CD4-positive, alpha-beta memory T cell (primary cell): Measurements from ENCODE around the gene ELP4. TPM values are rescaled to one million over a fixed set of nuclear protein-coding genes. Genes with fewer than 3 reads are reported as not detected.

Experiments used
- CTCF ChIA-PET: fragments of 350-600 bp; sonication (Branson Sonifier 250); formaldehyde crosslinking; loops from one replicate; lab custom pipeline; 2021; ENCODE audit warnings: inconsistent platforms; ENCODE audit not compliant: partially characterized antibody; lab: Charles Lee
- POLR2A ChIA-PET: fragments of 350-600 bp; sonication (Branson Sonifier 250); formaldehyde crosslinking; loops from one replicate; lab custom pipeline; 2021; ENCODE audit not compliant: partially characterized antibody; lab: Charles Lee
- DNase-seq, 5 donors: peaks; one replicate each; pipeline versions ENCODE4 v3.0.0 to v3.0.0-alpha.2; 2020 to 2022; ENCODE audit warnings: mixed read lengths in 1 of 5
- H3K27ac ChIP-seq: one replicate; pipeline ENCODE4 v1.7.0; 2013; ENCODE audit warnings: low read depth, low read length
- H3K27me3 ChIP-seq: 2 replicates; pipeline ENCODE4 v1.7.0; 2013; ENCODE audit warnings: mild to moderate bottlenecking, low read length, moderate library complexity; ENCODE audit not compliant: insufficient read depth
- H3K36me3 ChIP-seq: 2 replicates; pipeline ENCODE4 v1.7.0; 2013; ENCODE audit warnings: mild to moderate bottlenecking, low read length, moderate library complexity; ENCODE audit not compliant: insufficient read depth
- H3K4me1 ChIP-seq: 2 replicates; pipeline ENCODE4 v1.7.0; 2013; ENCODE audit warnings: mild to moderate bottlenecking, low read length, moderate library complexity; ENCODE audit not compliant: insufficient read depth
- H3K4me3 ChIP-seq, 2 donors: one replicate each; pipeline ENCODE4 v1.7.0; 2013; ENCODE audit warnings: low read length in 2 of 2, mild to moderate bottlenecking in 1 of 2
- H3K9me3 ChIP-seq, 2 donors: one replicate each; pipeline ENCODE4 v1.7.0; 2013; ENCODE audit warnings: low read length in 2 of 2, control low read depth in 1 of 2; ENCODE audit not compliant: control insufficient read depth in 1 of 2
- H3K27ac Mint-ChIP-seq, 7 donors: one replicate each; pipeline ENCODE4 v1.8.0; 2020 to 2021; ENCODE audit warnings: mixed read lengths in 7 of 7, mild to moderate bottlenecking in 6 of 7, inconsistent platforms in 3 of 7, moderate library complexity in 3 of 7
- H3K27me3 Mint-ChIP-seq, 2 donors: one replicate each; pipeline ENCODE4 v1.8.0; 2020 to 2021; ENCODE audit warnings: mixed read lengths in 2 of 2
- H3K36me3 Mint-ChIP-seq, 2 donors: one replicate each; pipeline ENCODE4 v1.8.0; 2020 to 2021; ENCODE audit warnings: mixed read lengths in 2 of 2, inconsistent platforms in 1 of 2, mild to moderate bottlenecking in 1 of 2
- H3K4me1 Mint-ChIP-seq, 4 donors: one replicate each; pipeline ENCODE4 v1.8.0; 2020 to 2021; ENCODE audit warnings: mixed read lengths in 4 of 4, mild to moderate bottlenecking in 1 of 4
- H3K4me3 Mint-ChIP-seq, 8 donors: one replicate each; pipeline ENCODE4 v1.8.0; 2020 to 2021; ENCODE audit warnings: mixed read lengths in 8 of 8, mild to moderate bottlenecking in 7 of 8, moderate library complexity in 6 of 8, inconsistent platforms in 3 of 8
- H3K9me3 Mint-ChIP-seq, 8 donors: one replicate each; pipeline ENCODE4 v1.8.0; 2020 to 2021; ENCODE audit warnings: mixed read lengths in 8 of 8, mild to moderate bottlenecking in 5 of 8, inconsistent platforms in 3 of 8, moderate library complexity in 1 of 8
- intact Hi-C: fragments of 100-400 bp; cut with micrococcal nuclease; formaldehyde crosslinking; loops from one replicate; pipeline ENCODE4 v1.15.1; 2023
- polyA plus RNA-seq, 2 donors: library from polyadenylated mRNA; unstranded; fragments of 300-500 nt; fragmentation: Illumina TruSeq; gene quantifications; one replicate each; pipeline ENCODE4 v1.2.3, GENCODE V29; 2021
- total RNA-seq, 2 experiments: library from RNA; stranded (reverse); gene quantifications; one replicate each; pipeline ENCODE4 v1.2.3, GENCODE V29; 2021

The ELP4 gene
- total and polyA plus RNA-seq, 4 experiments from 2014 or later = 18.1 to 29.0 (median 19.1) TPM

GRCh38 chr11:31767685-31768084 lies 258.1 kb downstream of the ELP4 start:
- Mint-ChIP-seq H3K9me3 (no peaks in the 10 kb centered on the region), H3K4me1 (no peaks in the 10 kb centered on the region), H3K4me3 (no peak overlapping the region), H3K36me3 (peaks cover 5 to 21% of the 10 kb centered on the region in 2 donors), H3K27ac (no peak overlapping the region), H3K27me3 (no peaks in the 10 kb centered on the region)
- ChIA-PET POLR2A (no interaction called here), CTCF (interaction anchor here (0.7 kb wide), 1 partner anchor 37 kb away, joined by 4 read pairs; no protein-coding TSS in a partner anchor)
- DNase-seq = no peak
- H3K4me1 ChIP-seq = no peaks in the 10 kb centered on the region
- H3K36me3 ChIP-seq = no peaks in the 10 kb centered on the region
- H3K4me3 ChIP-seq = no peak overlapping the region
- H3K9me3 ChIP-seq = no peaks in the 10 kb centered on the region
- intact Hi-C loops = no loop called here
- H3K27ac ChIP-seq = no peak overlapping the region
- H3K27me3 ChIP-seq = no peaks in the 10 kb centered on the region

DNA sequence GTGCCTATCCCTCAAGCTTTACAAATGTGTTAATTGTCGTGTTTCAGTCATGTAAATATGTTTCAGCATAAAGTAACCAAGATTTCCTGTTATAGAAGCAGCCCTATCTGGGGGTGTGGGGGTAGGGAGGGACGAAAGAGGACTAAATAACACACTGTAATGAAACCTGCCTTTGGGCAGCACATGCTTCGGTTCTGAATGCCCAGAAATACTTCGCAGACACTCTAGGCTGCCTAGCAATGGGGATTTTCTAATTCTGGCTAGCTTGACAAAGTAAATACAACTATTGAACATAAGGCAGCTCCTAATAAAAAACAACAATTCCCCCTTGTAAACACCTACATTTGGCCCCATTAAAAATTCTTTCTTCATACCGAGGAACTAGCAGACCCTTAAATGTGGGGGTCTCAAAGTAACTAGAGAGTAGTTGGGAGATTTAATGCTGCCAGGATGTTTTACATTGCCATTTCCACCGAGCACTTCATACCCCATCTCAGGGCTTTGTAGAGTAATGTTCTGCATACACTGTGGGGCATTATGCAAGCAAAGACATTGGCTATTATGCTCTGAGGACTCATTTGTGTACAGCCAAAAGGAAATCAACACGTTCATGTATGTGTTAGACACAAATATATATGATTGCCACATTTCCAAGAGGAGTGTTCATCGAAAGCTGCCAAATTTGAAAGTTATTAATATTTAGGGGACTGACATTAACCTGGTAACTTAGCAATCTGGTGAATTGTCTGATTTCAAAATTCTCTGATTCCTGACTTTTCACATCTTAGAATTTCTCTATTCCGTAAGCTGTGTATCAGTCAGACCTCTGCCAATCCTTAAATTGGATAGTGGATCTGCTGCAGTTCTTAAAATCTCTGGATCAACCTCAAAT lies 259.4 kb downstream of the ELP4 start:
- ChIA-PET CTCF (no interaction called here), POLR2A (no interaction called here)
- no peaks in the 10 kb centered on the region for H3K4me1 Mint-ChIP-seq
- no peaks in the 10 kb centered on the region for H3K9me3 Mint-ChIP-seq
- no peak for DNase-seq
- Histone ChIP-seq H3K9me3 (no peaks in the 10 kb centered on the region), H3K27me3 (no peaks in the 10 kb centered on the region), H3K4me3 (no peak overlapping the region), H3K36me3 (no peaks in the 10 kb centered on the region), H3K4me1 (no peaks in the 10 kb centered on the region), H3K27ac (no peak overlapping the region)
- H3K27ac Mint-ChIP-seq = no peak overlapping the region
- no peak overlapping the region for H3K4me3 Mint-ChIP-seq
- no peaks in the 10 kb centered on the region for H3K27me3 Mint-ChIP-seq
- intact Hi-C loops = no loop called here
- H3K36me3 Mint-ChIP-seq = peaks cover 5 to 29% of the 10 kb centered on the region in 2 donors

DNA sequence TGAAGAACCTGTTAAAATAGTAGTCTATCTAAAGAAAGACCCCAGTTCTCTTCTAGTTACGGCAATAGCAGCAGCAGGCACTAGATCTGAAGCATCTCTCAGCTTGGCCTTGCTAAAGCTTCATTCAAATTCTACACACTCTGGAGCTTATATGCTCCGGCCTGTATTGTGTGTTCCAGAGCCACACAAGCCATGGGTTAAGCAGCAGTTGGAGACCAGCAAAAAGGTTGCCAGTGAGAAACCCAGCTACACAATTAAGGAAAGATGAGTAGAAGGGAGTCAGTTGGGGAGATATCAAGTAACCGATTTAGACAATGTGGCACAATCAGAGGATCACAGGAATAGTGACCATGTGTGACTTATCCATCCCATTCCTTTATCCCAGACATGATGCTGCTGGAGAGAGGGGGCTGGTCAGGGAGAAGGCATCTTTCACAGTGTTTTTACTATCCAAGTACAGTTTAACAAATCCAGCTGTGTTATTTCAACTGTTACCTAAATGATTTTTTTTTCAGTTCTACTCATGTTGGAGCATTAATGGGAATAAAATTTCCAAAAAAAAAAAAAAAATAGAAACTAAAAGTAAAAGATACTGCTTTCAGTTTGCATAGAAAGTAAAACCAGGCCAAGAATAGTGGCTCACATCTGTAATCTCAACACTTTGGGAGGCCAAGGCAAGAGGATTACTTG lies 260.6 kb downstream of the ELP4 start:
- POLR2A ChIA-PET = no interaction called here
- intact Hi-C loops = no loop called here
- no peak overlapping the region for H3K4me3 Mint-ChIP-seq
- no peaks in the 10 kb centered on the region for H3K9me3 Mint-ChIP-seq
- Histone ChIP-seq H3K4me3 (no peak overlapping the region), H3K9me3 (no peaks in the 10 kb centered on the region), H3K36me3 (no peaks in the 10 kb centered on the region), H3K4me1 (no peaks in the 10 kb centered on the region), H3K27me3 (no peaks in the 10 kb centered on the region), H3K27ac (no peak overlapping the region)
- no peaks in the 10 kb centered on the region for H3K27me3 Mint-ChIP-seq
- peaks cover 5 to 34% of the 10 kb centered on the region in 2 donors for H3K36me3 Mint-ChIP-seq
- H3K4me1 Mint-ChIP-seq = no peaks in the 10 kb centered on the region
- H3K27ac Mint-ChIP-seq = no peak overlapping the region
- DNase-seq = no peak
- CTCF ChIA-PET = no interaction called here

DNA sequence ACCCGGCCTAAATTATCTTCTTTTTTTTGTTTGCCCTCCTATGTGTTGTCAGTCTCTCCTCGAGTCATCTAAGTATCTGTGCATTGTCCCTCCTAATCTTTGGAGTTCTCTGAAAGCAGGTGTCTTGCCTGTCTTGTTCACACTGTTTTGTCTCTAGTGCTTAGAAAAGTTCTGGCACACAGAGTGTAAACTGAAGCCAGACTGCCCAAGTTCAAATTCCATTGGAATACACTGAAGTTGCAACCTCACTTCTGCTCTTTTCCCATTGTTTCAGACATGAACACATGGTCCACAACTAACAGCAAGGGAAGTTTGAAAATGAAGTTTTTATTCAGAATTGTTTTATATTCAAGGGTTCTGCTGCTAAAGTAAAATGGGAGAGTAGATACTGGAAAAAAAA lies 262.8 kb downstream of the ELP4 start:
- Histone ChIP-seq H3K27me3 (no peaks in the 10 kb centered on the region), H3K36me3 (no peaks in the 10 kb centered on the region), H3K27ac (no peak overlapping the region), H3K9me3 (no peaks in the 10 kb centered on the region), H3K4me3 (no peak overlapping the region), H3K4me1 (no peaks in the 10 kb centered on the region)
- ChIA-PET POLR2A (no interaction called here), CTCF (no interaction called here)
- no peak overlapping the region for H3K27ac Mint-ChIP-seq
- H3K4me1 Mint-ChIP-seq = no peaks in the 10 kb centered on the region
- peaks cover 6 to 41% of the 10 kb centered on the region in 2 donors for H3K36me3 Mint-ChIP-seq
- no peak overlapping the region for H3K4me3 Mint-ChIP-seq
- H3K27me3 Mint-ChIP-seq = no peaks in the 10 kb centered on the region
- no peak for DNase-seq
- intact Hi-C loops = no loop called here
- no peaks in the 10 kb centered on the region for H3K9me3 Mint-ChIP-seq

DNA sequence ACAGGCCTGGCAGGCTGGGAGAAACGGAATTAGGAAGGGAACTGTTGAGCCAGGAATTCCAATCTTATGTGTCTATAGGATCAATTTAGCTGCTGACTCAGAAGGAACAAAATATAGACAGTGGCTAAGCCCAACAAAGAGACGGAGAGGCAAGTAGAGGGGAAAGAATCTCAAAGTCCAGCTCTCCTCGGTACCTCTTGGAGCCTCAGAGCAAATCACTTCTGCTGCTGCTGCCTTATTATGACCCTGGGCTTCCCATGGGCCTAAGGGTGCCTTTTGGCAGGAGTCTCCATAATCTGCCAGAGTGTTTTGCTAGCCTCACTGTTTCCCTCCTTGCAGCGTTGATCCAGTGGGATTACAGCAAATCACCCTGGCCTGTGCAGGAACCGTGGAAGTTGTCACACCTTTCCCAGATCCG lies 269.8 kb downstream of the ELP4 start:
- no peaks in the 10 kb centered on the region for H3K36me3 ChIP-seq
- ChIA-PET CTCF (no interaction called here), POLR2A (no interaction called here)
- no peak overlapping the region for H3K27ac Mint-ChIP-seq
- H3K27me3 ChIP-seq = no peaks in the 10 kb centered on the region
- no peak for DNase-seq
- H3K9me3 ChIP-seq = no peaks in the 10 kb centered on the region
- peaks cover 17 to 35% of the 10 kb centered on the region in 2 donors for H3K36me3 Mint-ChIP-seq
- no peaks in the 10 kb centered on the region for H3K4me1 Mint-ChIP-seq
- no peak overlapping the region for H3K27ac ChIP-seq
- H3K9me3 Mint-ChIP-seq = no peaks in the 10 kb centered on the region
- H3K4me3 Mint-ChIP-seq = no peak overlapping the region
- intact Hi-C loops = no loop called here
- H3K27me3 Mint-ChIP-seq = no peaks in the 10 kb centered on the region
- H3K4me3 ChIP-seq = no peak overlapping the region
- H3K4me1 ChIP-seq = no peaks in the 10 kb centered on the region

GRCh38 chr11:31780078-31780477 lies 270.5 kb downstream of the ELP4 start:
- Histone ChIP-seq H3K4me3 (no peak overlapping the region), H3K9me3 (no peaks in the 10 kb centered on the region), H3K4me1 (no peaks in the 10 kb centered on the region), H3K27ac (no peak overlapping the region), H3K27me3 (no peaks in the 10 kb centered on the region), H3K36me3 (no peaks in the 10 kb centered on the region)
- CTCF ChIA-PET = no interaction called here
- no peaks in the 10 kb centered on the region for H3K9me3 Mint-ChIP-seq
- intact Hi-C loops = no loop called here
- DNase-seq = no peak
- H3K4me1 Mint-ChIP-seq = no peaks in the 10 kb centered on the region
- peaks cover 17 to 30% of the 10 kb centered on the region in 2 donors for H3K36me3 Mint-ChIP-seq
- POLR2A ChIA-PET = no interaction called here
- no peaks in the 10 kb centered on the region for H3K27me3 Mint-ChIP-seq
- no peak overlapping the region for H3K27ac Mint-ChIP-seq
- H3K4me3 Mint-ChIP-seq = no peak overlapping the region

- CTCF ChIA-PET = no interaction called here
- Histone ChIP-seq H3K4me1 (no peaks in the 10 kb centered on the region), H3K9me3 (no peaks in the 10 kb centered on the region), H3K4me3 (no peak overlapping the region), H3K27me3 (no peaks in the 10 kb centered on the region), H3K36me3 (no peaks in the 10 kb centered on the region), H3K27ac (no peak overlapping the region)
- no peak overlapping the region for H3K4me3 Mint-ChIP-seq
- intact Hi-C loops = no loop called here
- H3K27me3 Mint-ChIP-seq = no peaks in the 10 kb centered on the region
- H3K36me3 Mint-ChIP-seq = peaks cover 17 to 26% of the 10 kb centered on the region in 2 donors
- no peak for DNase-seq
- H3K4me1 Mint-ChIP-seq = no peaks in the 10 kb centered on the region
- POLR2A ChIA-PET = no interaction called here
- no peaks in the 10 kb centered on the region for H3K9me3 Mint-ChIP-seq
- no peak overlapping the region for H3K27ac Mint-ChIP-seq
Observed at GRCh38 chr11:31780480-31780971, 271.0 kb downstream of the ELP4 start.
